Right atrium auricular region (tissue), 2 donors: ENCODE measurements around the gene SLC8A1. TPM values are rescaled to one million over a fixed set of nuclear protein-coding genes. Genes with fewer than 3 reads are reported as not detected.

Experiments
- DNase-seq: peaks from one replicate; pipeline ENCODE4 v3.0.0-alpha.2; 2019; ENCODE audit warnings: low spot score
- H3K27ac ChIP-seq, 2 donors: fragments of 200-600 bp; sonication (generic); 1 replicate in 1 of 2; 2 replicates in 1 of 2; pipeline ENCODE4 v1.5.1; 2016 to 2019
- H3K27me3 ChIP-seq, 2 donors: fragments of 200-600 bp; sonication (generic); one replicate each; pipeline versions ENCODE4 v1.5.1 to v1.6.0; 2017 to 2019
- H3K36me3 ChIP-seq: fragments of 200-600 bp; sonication (generic); one replicate; pipeline ENCODE4 v1.5.1; 2016
- H3K4me1 ChIP-seq, 2 donors: fragments of 200-600 bp; sonication (generic); one replicate each; pipeline versions ENCODE4 v1.5.1 to v1.6.0; 2017 to 2019
- H3K4me3 ChIP-seq, 2 donors: fragments of 200-600 bp; sonication (generic); 1 replicate in 1 of 2; 2 replicates in 1 of 2; pipeline ENCODE4 v1.5.1; 2017 to 2019; ENCODE audit warnings: mild to moderate bottlenecking in 1 of 2, moderate library complexity in 1 of 2
- H3K9me3 ChIP-seq, 2 donors: fragments of 200-600 bp; sonication (generic); one replicate each; pipeline ENCODE4 v1.5.1; 2019
- total RNA-seq, 2 donors: library from RNA; depleted of rRNA; stranded (reverse); fragments of >200 nt; gene quantifications; one replicate each; pipeline ENCODE4 v1.1.0, GENCODE V29; 2016
- TF ChIP-seq, protein P1 (sequence below), 2 donors: fragments of 200-600 bp; sonication (generic); IDR thresholded peaks; one replicate each; pipeline ENCODE4 v1.5.1; 2019; ENCODE audit warnings: antibody characterized with exemption in 2 of 2

SLC8A1 gene
- total RNA-seq, 2 donors from 2014 or later: 493 to 738 TPM

- H3K4me1 ChIP-seq: peaks cover 0 to 3% of the 10 kb centered on the region in 2 donors
- no peaks in the 10 kb centered on the region for H3K9me3 ChIP-seq
- TF ChIP-seq, protein P1, sequence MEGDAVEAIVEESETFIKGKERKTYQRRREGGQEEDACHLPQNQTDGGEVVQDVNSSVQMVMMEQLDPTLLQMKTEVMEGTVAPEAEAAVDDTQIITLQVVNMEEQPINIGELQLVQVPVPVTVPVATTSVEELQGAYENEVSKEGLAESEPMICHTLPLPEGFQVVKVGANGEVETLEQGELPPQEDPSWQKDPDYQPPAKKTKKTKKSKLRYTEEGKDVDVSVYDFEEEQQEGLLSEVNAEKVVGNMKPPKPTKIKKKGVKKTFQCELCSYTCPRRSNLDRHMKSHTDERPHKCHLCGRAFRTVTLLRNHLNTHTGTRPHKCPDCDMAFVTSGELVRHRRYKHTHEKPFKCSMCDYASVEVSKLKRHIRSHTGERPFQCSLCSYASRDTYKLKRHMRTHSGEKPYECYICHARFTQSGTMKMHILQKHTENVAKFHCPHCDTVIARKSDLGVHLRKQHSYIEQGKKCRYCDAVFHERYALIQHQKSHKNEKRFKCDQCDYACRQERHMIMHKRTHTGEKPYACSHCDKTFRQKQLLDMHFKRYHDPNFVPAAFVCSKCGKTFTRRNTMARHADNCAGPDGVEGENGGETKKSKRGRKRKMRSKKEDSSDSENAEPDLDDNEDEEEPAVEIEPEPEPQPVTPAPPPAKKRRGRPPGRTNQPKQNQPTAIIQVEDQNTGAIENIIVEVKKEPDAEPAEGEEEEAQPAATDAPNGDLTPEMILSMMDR (IDR thresholded peaks at IDR 0.05): no peak
- H3K36me3 ChIP-seq: no peaks in the 10 kb centered on the region
- no peak overlapping the region for H3K27ac ChIP-seq
- no peak overlapping the region for H3K4me3 ChIP-seq
- H3K27me3 ChIP-seq: no peaks in the 10 kb centered on the region
- no peak for DNase-seq
These were observed 153.9 kb downstream of the SLC8A1 start for GRCh38 chr2:40298026-40298425.

DNA sequence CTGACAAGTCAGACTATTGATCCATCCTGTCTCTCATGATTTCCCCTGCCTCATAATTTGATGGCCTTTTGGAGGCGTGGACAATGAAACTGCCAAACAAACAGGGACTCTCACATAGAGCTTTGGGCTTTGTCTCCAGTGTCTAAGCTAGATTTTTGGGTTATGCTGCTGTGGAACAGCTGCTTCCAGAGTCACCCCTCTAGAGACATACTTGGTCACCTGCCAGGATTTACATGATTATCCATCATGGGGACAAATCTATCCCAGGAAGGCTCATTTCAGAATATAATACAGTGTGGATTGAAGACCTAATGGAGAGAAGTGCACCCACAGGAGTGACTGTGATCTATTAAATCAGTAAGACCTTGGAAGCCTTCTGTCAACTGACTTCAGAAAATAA lies 159.6 kb downstream of the SLC8A1 start:
- Histone ChIP-seq H3K4me3 (no peak overlapping the region), H3K9me3 (no peaks in the 10 kb centered on the region), H3K27me3 (no peaks in the 10 kb centered on the region), H3K27ac (no peak overlapping the region), H3K36me3 (no peaks in the 10 kb centered on the region), H3K4me1 (peaks cover 0 to 10% of the 10 kb centered on the region in 2 donors)
- no peak for DNase-seq
- TF ChIP-seq, protein P1 (IDR thresholded peaks at IDR 0.05): no peak

DNA sequence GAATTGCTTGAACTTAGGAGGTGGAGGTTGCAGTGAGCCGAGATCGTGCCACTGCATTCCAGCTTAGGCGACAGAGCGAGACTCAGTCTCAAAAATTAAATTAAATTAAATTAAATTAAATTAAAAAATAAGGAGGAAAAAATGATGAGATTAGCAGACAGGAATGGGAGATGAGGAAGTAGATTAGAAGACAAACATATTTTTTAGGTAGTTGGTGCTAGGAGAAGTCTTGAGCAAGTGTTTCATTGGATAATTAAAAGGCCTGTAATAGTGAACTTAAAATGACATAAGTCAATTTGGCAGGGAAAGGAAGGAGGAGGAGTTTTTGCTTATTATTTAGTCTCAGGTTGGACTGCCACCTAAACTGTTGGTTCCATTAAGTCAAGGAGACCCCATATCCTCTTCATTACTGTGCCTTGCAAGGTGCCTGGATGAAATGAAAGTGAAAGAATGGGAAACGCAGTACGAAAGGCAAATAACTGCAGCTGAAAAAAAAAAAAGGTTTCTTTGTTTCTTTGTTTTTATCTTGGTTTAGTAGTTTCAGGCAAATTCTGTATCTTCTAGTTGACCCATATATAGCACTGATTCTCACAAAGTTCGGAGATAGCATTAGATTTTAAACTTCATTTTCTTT lies 162.0 kb downstream of the SLC8A1 start:
- no peaks in the 10 kb centered on the region for H3K27me3 ChIP-seq
- H3K9me3 ChIP-seq: no peaks in the 10 kb centered on the region
- no peak overlapping the region for H3K27ac ChIP-seq
- H3K4me1 ChIP-seq: peaks cover 0 to 20% of the 10 kb centered on the region in 2 donors
- TF ChIP-seq, protein P1 (IDR thresholded peaks at IDR 0.05): no peak
- no peaks in the 10 kb centered on the region for H3K36me3 ChIP-seq
- no peak for DNase-seq
- no peak overlapping the region for H3K4me3 ChIP-seq

DNA sequence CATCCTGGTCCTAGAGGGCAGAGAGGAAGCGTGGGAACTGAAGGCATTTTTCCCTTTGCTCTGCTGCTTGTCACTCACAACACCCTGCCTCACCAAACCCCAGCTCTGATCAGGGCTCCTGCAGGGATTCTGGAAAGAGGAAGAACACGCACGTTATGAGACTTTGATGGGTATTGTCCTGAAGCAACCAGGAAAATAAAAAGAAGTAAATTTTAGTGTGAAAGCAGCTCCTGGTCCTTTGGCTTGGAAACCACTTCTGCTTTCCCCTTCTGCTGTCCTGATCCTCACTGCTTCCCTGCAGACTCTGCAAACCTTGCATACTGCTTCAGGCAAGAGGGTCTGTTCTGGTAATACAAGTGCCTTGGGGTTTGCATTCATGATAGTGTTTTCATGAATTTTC lies 164.1 kb downstream of the SLC8A1 start:
- Histone ChIP-seq H3K27ac (no peak overlapping the region), H3K9me3 (no peaks in the 10 kb centered on the region), H3K4me1 (peaks cover 0 to 33% of the 10 kb centered on the region in 2 donors), H3K27me3 (no peaks in the 10 kb centered on the region), H3K36me3 (no peaks in the 10 kb centered on the region), H3K4me3 (no peak overlapping the region)
- no peak for DNase-seq
- TF ChIP-seq, protein P1 (IDR thresholded peaks at IDR 0.05): no peak

- no peak overlapping the region for H3K4me3 ChIP-seq
- H3K27ac ChIP-seq: no peak overlapping the region
- peaks cover 0 to 37% of the 10 kb centered on the region in 2 donors for H3K4me1 ChIP-seq
- no peaks in the 10 kb centered on the region for H3K36me3 ChIP-seq
- TF ChIP-seq, protein P1 (IDR thresholded peaks at IDR 0.05): no peak
- DNase-seq: no peak
- no peaks in the 10 kb centered on the region for H3K9me3 ChIP-seq
- H3K27me3 ChIP-seq: no peaks in the 10 kb centered on the region
These were observed 164.7 kb downstream of the SLC8A1 start for GRCh38 chr2:40287195-40287594.

- Histone ChIP-seq H3K36me3 (no peaks in the 10 kb centered on the region), H3K27ac (no peak overlapping the region), H3K4me3 (no peak overlapping the region), H3K27me3 (no peaks in the 10 kb centered on the region), H3K9me3 (no peaks in the 10 kb centered on the region), H3K4me1 (peaks cover 0 to 42% of the 10 kb centered on the region in 2 donors)
- DNase-seq: no peak
- TF ChIP-seq, protein P1 (IDR thresholded peaks at IDR 0.05): no peak
These were observed 165.2 kb downstream of the SLC8A1 start for GRCh38 chr2:40286721-40287120.
